ENCODE results near the gene TGIF1.

TGIF1 gene

GRCh38 chr18:3480827-3481573 is 31.0 kb downstream of the TGIF1 start:
- H3K79me2 ChIP-seq (ENCODE audit: control insufficient read depth, low read length): no peaks in the 10 kb centered on the region
- no peaks in the 10 kb centered on the region for H3K36me3 ChIP-seq (ENCODE audit: control insufficient read depth, low read length)
- no peak overlapping the region for H3K27ac ChIP-seq (ENCODE audit: low read depth, low read length)
- no peaks in the 10 kb centered on the region for H3K9me2 ChIP-seq (replicated peaks; ENCODE audit: control insufficient read depth, low read length)
- H3K9me3 ChIP-seq (ENCODE audit: control insufficient read depth, insufficient read depth, low read length): no peaks in the 10 kb centered on the region
- H3K4me1 ChIP-seq (ENCODE audit: control insufficient read depth, low read length): no peaks in the 10 kb centered on the region
- no peaks in the 10 kb centered on the region for H3F3A ChIP-seq (ENCODE audit: control insufficient read depth, insufficient read depth)
- H4K20me1 ChIP-seq (ENCODE audit: control insufficient read depth, insufficient read depth, low read depth, low read length): no peaks in the 10 kb centered on the region
- H3K4me3 ChIP-seq (ENCODE audit: low read length): no peak overlapping the region
- no peak overlapping the region for H3K4me2 ChIP-seq (ENCODE audit: low read length)
- TF ChIP-seq EZH2phosphoT487 (IDR thresholded peaks at IDR 0.05; ENCODE audit: borderline replicate concordance, low read length): no peak
- TF ChIP-seq, protein P1, sequence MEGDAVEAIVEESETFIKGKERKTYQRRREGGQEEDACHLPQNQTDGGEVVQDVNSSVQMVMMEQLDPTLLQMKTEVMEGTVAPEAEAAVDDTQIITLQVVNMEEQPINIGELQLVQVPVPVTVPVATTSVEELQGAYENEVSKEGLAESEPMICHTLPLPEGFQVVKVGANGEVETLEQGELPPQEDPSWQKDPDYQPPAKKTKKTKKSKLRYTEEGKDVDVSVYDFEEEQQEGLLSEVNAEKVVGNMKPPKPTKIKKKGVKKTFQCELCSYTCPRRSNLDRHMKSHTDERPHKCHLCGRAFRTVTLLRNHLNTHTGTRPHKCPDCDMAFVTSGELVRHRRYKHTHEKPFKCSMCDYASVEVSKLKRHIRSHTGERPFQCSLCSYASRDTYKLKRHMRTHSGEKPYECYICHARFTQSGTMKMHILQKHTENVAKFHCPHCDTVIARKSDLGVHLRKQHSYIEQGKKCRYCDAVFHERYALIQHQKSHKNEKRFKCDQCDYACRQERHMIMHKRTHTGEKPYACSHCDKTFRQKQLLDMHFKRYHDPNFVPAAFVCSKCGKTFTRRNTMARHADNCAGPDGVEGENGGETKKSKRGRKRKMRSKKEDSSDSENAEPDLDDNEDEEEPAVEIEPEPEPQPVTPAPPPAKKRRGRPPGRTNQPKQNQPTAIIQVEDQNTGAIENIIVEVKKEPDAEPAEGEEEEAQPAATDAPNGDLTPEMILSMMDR (IDR thresholded peaks at IDR 0.05; ENCODE audit: low read depth, low read length, poor library complexity, severe bottlenecking): no peak
- no peaks in the 10 kb centered on the region for H3K27me3 ChIP-seq (ENCODE audit: control insufficient read depth, low read length)

DNA sequence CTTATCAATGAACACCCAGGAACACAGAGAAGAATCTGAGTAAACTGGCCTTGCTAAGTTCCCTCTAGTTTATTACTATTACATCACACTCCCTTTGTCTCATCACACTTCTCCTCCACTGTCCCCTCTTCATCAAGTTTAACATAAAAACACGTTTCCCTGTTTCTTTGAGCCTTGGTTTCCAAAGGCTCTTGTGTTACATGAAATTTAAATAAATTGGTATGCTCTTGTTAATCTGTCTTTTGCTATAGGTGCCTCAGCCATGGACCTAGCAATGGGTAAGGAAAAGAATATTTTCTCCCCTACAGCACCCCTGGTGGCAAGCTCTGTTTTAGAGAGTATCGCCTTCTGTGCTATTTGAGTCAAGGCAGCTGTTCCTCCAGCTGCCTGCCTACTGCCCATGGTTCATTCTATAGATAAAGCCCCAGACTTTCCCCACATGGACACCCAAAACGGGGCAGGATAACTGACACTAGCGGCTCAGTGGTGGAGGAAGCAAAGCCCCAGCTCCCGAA is 31.8 kb downstream of the TGIF1 start:
- no peak overlapping the region for H3K4me3 ChIP-seq (ENCODE audit: low read length)
- no peaks in the 10 kb centered on the region for H4K20me1 ChIP-seq (ENCODE audit: control insufficient read depth, insufficient read depth, low read depth, low read length)
- H3K36me3 ChIP-seq (ENCODE audit: control insufficient read depth, low read length): no peaks in the 10 kb centered on the region
- H3K79me2 ChIP-seq (ENCODE audit: control insufficient read depth, low read length): no peaks in the 10 kb centered on the region
- no peaks in the 10 kb centered on the region for H3K9me2 ChIP-seq (replicated peaks; ENCODE audit: control insufficient read depth, low read length)
- TF ChIP-seq, protein P1 (IDR thresholded peaks at IDR 0.05; ENCODE audit: low read depth, low read length, poor library complexity, severe bottlenecking): peak; percentile 69
- no peak for TF ChIP-seq EZH2phosphoT487 (IDR thresholded peaks at IDR 0.05; ENCODE audit: borderline replicate concordance, low read length)
- H3F3A ChIP-seq (ENCODE audit: control insufficient read depth, insufficient read depth): no peaks in the 10 kb centered on the region
- no peak overlapping the region for H3K4me2 ChIP-seq (ENCODE audit: low read length)
- no peaks in the 10 kb centered on the region for H3K27me3 ChIP-seq (ENCODE audit: control insufficient read depth, low read length)
- no peaks in the 10 kb centered on the region for H3K9me3 ChIP-seq (ENCODE audit: control insufficient read depth, insufficient read depth, low read length)
- peaks cover 4% of the 10 kb centered on the region for H3K4me1 ChIP-seq (ENCODE audit: control insufficient read depth, low read length)
- H3K27ac ChIP-seq (ENCODE audit: low read depth, low read length): no peak overlapping the region

DNA sequence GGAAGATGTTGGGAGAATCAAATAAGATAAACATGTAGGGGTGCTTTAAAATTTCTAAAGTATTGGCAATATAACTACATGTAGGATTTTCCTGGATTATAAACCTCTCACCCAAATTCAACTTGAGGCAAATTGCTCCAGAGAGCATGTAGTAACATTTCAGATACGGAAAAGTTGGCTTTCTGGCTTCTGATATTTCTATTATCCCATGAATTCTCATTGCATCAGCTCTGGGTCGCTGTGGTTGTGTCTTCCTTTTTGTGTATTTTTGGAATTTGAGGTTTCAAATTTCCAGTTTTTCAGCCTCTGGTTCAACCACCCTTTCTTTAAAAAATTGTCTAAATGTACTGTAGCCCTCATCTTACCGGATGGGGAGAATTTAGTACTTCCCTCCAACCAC is 32.3 kb downstream of the TGIF1 start:
- no peak overlapping the region for H3K4me3 ChIP-seq (ENCODE audit: low read length)
- H3K9me2 ChIP-seq (replicated peaks; ENCODE audit: control insufficient read depth, low read length): no peaks in the 10 kb centered on the region
- H3K79me2 ChIP-seq (ENCODE audit: control insufficient read depth, low read length): no peaks in the 10 kb centered on the region
- no peaks in the 10 kb centered on the region for H3F3A ChIP-seq (ENCODE audit: control insufficient read depth, insufficient read depth)
- no peak overlapping the region for H3K4me2 ChIP-seq (ENCODE audit: low read length)
- H3K4me1 ChIP-seq (ENCODE audit: control insufficient read depth, low read length): peaks cover 7% of the 10 kb centered on the region
- no peak overlapping the region for H3K27ac ChIP-seq (ENCODE audit: low read depth, low read length)
- TF ChIP-seq EZH2phosphoT487 (IDR thresholded peaks at IDR 0.05; ENCODE audit: borderline replicate concordance, low read length): no peak
- TF ChIP-seq, protein P1 (IDR thresholded peaks at IDR 0.05; ENCODE audit: low read depth, low read length, poor library complexity, severe bottlenecking): no peak
- H4K20me1 ChIP-seq (ENCODE audit: control insufficient read depth, insufficient read depth, low read depth, low read length): no peaks in the 10 kb centered on the region
- H3K9me3 ChIP-seq (ENCODE audit: control insufficient read depth, insufficient read depth, low read length): no peaks in the 10 kb centered on the region
- no peaks in the 10 kb centered on the region for H3K27me3 ChIP-seq (ENCODE audit: control insufficient read depth, low read length)
- H3K36me3 ChIP-seq (ENCODE audit: control insufficient read depth, low read length): no peaks in the 10 kb centered on the region
